HG03060 (cell line): ENCODE data around the gene LMX1A.
A peak's percentile ranks its signal among the peaks of the same experiment; 100 is the strongest.

Experiments used
- ATAC-seq: cut with Tn5 transposase; IDR thresholded peaks from one replicate; pipeline ENCODE4 v1.9.1; 2021; ENCODE audit warnings: low read depth, moderate number of reproducible peaks; ENCODE audit not compliant: unreplicated experiment

Gene LMX1A

DNA sequence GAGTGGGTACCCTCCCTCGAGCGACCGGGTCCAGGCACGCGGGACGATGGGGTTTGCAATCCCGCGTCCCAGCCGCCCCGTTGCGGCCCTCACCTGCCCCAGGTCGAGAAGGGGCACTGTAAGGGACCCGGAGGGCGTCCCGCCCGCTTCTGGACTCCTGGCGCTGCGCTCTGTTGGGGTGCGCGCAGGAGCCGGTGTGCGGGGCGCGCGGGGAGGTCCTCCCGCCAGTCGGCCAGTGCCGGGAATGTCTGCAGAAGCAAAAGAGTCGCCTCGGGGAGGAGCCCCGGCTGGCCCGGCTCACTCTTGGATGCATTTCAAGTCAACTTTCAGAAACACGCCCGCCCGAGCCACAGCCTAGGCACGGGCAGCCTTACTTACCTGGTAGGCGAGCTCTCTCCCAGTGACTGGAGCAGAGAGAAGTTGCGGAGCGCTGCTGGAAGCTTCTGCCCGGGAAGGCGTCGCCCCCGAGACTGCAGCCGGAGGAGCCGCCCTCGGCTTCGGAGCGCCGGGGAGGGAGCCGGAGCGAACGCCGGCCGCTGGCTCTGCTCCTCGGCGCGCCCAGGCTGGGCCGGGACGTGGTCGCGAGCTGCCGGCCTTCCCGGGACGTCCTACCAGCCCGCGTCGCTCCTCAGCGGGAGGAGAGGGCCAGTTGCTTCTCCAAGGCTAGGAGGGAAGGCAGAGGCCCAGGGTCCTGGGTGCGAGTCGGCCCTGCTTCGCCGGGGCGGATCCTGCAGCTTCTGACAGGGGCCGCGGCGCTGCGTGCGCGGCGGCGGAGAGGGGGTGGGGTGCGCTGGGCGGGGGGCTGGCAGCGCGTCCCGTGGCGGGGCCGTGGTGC is at the start of gene LMX1A:
Gene LMX1A (minus strand): TSS at position 739 of the 835 bp plus-strand sequence. CDS start 1,156 bp downstream, outside the sequence.
- ATAC-seq = no peak

DNA sequence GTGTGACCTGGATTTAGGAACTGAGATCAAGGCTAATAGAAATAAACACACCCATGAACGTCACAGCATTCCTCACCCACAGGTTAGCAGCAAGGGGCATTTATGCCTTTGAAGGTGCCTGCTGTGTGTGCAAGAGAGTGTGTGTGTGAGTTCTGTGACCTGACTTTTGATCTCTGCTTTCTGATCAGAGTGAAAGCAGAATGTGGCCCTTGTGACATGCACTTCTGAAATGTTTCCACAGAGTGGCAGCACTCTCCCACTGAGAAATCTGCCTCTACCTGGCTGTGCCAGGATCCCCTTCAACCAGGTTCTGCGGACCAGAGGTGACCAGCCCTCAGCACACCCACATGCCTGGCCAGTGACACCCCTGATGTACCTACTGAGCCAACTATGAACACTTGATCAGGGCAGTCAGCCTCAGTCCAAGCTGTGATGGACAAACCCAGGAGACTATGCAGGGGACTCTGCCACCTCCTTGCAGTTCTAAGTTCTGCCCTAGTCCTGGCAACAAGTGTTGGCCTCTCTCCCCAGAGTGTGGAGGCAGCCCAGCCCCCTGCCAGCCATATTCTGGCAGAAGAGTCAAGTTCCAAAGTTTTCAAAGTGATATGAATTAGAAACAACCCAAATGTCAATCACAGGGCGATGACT is 47.4 kb upstream of the LMX1A start:
- ATAC-seq = no peak

DNA sequence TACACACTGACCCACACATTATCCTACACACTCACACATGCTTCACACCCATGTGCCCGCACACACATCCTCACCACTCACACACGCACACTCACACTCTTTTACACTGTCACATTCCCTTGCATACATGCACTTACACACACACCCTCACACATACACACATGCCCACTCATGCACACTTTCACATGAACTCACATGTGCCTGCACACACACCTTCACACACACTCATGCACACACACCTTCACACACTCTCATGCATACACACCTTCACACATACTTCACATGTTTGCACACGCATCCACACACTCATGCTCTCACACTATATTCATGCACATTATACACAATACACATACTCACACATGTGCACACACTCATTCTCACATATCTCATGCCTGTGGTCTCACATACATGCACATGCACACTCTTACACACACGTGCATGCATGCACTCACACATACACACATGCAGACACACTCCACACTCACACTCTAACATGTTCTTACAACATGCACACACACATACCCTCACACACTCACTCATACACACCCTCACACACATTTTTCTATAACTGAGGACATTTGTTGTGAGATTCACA is 46.1 kb upstream of the LMX1A start:
- no peak for ATAC-seq

DNA sequence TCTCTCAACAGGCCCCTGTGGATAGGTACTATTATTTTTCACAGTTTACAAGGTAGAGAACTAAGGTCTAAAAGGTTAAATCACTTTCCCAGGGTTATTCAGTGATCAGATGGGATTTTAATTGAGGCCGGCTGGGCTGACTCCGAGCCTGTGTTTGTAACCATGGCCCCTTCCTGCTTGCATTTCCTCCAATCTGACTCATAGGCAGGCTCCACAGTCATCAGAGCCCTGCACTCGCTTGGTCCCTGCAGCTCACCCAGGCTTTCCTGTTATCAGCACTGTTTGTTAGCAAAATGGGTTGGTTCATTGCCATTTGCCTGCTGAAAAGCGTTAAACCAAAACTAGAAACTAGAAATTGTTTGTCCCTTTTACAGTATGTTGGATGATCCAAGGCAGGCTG is 41.4 kb upstream of the LMX1A start:
- no peak for ATAC-seq

GRCh38 chr1:165395901-165396300 is 39.4 kb upstream of the LMX1A start:
- no peak for ATAC-seq

DNA sequence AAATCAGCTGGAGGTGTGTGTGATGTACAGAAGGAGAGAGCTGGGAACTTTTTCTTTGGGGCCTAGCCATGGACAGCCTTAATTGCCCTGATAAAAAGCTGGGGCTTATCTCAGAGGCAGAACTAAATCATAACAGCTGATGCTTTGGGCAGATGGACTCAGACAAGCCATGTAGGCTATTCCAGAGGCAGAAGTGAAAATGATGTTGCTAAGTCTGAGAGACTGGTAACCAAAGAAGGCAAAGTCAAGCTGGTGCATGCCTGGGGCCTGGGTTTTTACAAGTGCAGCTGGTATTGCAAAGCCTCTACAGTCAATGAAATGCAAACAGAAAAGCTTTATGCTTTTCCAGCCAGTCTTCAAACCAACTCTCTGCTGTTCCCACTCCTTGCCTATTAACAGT is 39.0 kb upstream of the LMX1A start:
- no peak for ATAC-seq

GRCh38 chr1:165392634-165393571 is 36.4 kb upstream of the LMX1A start:
- ATAC-seq = peak; percentile 79

DNA sequence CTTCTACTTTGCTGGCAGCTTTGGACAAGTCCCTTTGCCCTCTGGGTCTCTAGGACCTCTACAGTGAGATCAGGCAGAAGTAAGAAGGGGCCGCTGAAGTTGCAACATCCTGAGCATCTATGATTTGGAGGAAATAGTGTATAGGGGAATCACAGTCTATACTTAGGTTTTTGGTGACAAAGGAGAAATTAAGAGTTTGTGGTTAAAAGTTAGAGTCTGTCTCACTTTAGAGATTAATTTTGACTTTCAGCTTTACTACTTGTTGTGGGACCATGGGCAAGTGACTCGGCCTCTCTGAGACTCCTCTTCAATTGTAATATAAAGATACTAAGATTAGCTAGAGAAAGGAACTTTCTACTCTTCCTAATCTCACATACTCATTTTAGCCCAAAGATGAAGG is 33.1 kb upstream of the LMX1A start:
- no peak for ATAC-seq

- ATAC-seq = no peak
Observed at GRCh38 chr1:165387961-165388360, 31.4 kb upstream of the LMX1A start.

DNA sequence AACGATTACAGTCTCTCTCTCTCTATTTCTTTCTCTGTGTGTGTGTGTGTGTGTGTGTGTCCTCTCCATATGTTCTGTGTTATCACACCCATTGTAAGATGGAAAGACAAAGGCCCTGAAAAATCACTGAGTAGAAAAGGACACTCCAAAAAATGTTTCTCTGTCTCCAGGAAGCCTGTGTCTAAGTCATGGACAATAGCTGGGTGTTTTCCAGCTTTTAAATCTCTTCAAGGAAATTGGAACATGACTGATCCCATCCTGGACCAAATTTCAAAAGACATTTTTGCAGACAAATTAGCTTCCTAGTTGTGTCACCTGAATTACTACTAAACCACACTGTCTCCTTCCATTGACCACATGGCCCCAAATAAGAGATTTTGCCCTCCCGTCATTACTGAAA is 31.0 kb upstream of the LMX1A start:
- ATAC-seq = no peak

- ATAC-seq = no peak
Observed at GRCh38 chr1:165383599-165384405, 27.3 kb upstream of the LMX1A start.

DNA sequence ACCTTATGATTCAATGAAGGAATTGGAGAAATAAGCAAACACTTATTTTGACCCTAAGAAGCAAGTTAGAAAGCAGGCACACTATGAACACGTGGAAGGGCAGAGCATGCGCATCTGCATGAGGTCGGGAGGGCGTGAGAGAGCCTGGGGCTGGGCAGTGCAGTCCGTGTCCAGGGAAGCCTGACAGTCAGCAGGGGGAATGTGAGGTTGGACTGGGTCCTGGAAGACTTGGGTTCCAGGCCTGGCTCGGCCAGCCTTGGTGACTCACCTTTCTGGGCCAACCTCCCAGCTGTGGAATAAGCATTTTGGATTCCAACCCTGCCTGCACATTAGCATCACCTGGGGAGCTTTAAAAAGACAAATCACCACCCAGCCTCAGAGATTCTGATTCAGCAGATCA is 26.6 kb upstream of the LMX1A start:
- no peak for ATAC-seq

DNA sequence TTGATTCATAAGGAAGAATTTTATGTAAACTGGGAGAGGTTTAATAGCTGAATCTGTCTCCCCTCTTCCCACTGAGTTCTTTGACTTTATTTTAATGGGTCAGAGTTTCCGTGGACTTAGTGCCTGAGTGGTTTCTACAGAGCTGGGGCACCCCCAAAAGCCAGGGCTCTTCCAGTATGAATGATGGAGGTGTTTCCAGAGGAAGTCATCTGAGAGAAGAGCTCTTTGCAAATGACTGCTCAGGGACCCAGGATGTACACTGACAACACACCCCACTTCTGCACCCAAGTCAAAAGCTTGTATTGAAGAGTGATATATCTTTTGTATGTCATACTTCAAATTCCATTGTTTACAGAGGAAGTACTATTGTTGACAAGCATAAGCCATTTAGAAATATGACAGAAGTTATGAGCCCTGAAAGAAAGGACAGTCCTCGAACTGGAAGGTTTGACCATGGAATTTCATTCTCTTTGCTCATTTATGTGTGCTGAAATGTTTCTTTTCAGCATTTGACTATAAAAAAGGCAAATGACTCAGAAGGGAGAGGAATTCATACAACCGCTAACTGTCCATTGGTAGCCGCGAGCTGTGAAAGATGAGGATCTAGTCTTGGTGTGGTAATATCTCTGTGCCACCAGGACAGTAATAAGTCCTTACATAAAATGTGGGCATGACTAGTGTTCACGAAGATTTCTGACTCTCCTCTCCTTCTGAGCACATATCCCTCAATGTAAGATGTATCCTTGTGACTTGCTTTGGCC is 25.4 kb upstream of the LMX1A start:
- ATAC-seq = no peak

- ATAC-seq = no peak
Observed at GRCh38 chr1:165376811-165377311, 20.3 kb upstream of the LMX1A start.

GRCh38 chr1:165376041-165376810 is 19.7 kb upstream of the LMX1A start:
- ATAC-seq = no peak

DNA sequence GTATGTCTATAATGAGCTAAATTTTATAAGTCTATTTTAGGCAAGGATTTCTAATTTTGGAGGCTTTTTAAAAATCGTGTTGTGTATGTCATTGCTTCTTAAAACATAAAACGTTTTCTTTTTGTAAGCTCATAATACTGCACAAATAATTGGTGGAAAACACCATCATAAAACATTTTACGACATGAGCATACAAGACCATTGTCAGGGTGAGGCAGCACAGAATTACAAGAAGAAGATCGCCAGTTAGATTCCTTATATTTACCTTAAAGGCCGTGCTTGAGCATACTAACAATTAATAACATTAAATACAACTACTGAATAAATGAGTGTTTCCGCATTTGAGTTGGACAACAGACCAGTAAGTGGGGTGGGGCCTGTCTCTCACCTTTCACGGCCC is 19.1 kb upstream of the LMX1A start:
- ATAC-seq = no peak

DNA sequence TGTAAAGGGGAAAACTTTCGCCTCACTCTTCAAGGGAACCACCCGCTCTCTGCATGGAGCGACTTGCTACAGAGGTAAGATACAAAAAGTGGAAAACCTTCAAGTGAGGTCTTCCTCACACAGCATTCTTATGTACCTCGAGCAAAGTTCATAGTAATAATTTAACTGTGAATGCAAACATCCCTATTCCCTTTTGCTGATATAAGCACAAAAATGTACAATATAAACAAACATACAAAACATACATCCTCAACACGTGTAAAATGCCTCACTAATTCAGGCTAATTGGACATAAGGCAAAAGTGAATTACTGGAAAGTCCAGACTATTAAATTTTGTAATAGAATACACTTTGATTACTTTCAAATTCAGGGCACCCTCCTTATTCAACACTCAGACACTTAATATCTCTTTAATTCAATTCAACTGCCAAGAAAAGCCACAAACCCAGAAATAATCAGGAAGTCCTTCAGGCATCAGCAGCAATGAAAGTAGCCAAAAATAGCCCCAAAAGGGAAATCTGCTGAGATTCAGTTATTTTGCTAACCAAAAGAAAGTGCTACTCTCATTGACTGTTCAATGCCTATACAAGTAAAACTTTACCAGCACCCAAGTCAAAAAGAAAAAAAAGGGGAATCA is 15.2 kb upstream of the LMX1A start:
- no peak for ATAC-seq
